Stomach (tissue), 9 donors: ENCODE data around the gene TTLL11. TPM values are rescaled to one million over a fixed set of nuclear protein-coding genes. Genes with fewer than 3 reads are reported as not detected.

Source experiments
- DNase-seq, 2 donors: peaks; one replicate each; pipeline versions ENCODE4 v3.0.0 to v3.0.0-alpha.2; 2013 to 2019
- H3K27ac ChIP-seq, 5 donors: fragments of 200-600 bp in 4 of 5; sonication (generic) in 4 of 5; one replicate each; pipeline ENCODE4 v1.5.1; 2013 to 2019; ENCODE audit warnings: mild to moderate bottlenecking in 1 of 5, moderate library complexity in 1 of 5
- H3K27me3 ChIP-seq, 3 donors: fragments of 200-600 bp; sonication (generic); one replicate each; pipeline ENCODE4 v1.5.1; 2017 to 2019; ENCODE audit warnings: mixed run types in 1 of 3
- H3K36me3 ChIP-seq, 4 donors: fragments of 200-600 bp; sonication (generic); 1 replicate in 3 of 4; 2 replicates in 1 of 4; pipeline ENCODE4 v1.5.1; 2016 to 2019
- H3K4me1 ChIP-seq, 4 donors: fragments of 200-600 bp; sonication (generic); one replicate each; pipeline ENCODE4 v1.5.1; 2016 to 2019
- H3K4me3 ChIP-seq, 4 donors: fragments of 200-600 bp; sonication (generic) in 3 of 4; one replicate each; pipeline ENCODE4 v1.5.1; 2016 to 2019; ENCODE audit warnings: mild to moderate bottlenecking in 1 of 4
- H3K9me3 ChIP-seq, 4 donors: fragments of 200-600 bp; sonication (generic); one replicate each; pipeline ENCODE4 v1.5.1; 2016 to 2019
- CTCF ChIP-seq, 7 experiments: fragments of 450-650 bp in 4 of 7; fragments of 200-600 bp in 3 of 7; sonication (generic) in 3 of 7; IDR thresholded peaks; one replicate each; pipeline ENCODE4 v1.5.1; 2016 to 2019; ENCODE audit warnings: antibody characterized with exemption in 7 of 7, control low read depth in 2 of 7, mild to moderate bottlenecking in 1 of 7
- EP300 ChIP-seq: sonication (generic); formaldehyde crosslinking; IDR thresholded peaks from one replicate; pipeline ENCODE4 v1.6.1; 2017; ENCODE audit warnings: antibody characterized with exemption
- POLR2A ChIP-seq, 4 donors: fragments of 450-650 bp; IDR thresholded peaks; one replicate each; pipeline ENCODE4 v1.6.1; 2016; ENCODE audit warnings: antibody characterized with exemption in 4 of 4, control low read depth in 2 of 4, mild to moderate bottlenecking in 1 of 4, moderate library complexity in 1 of 4
- POLR2AphosphoS5 ChIP-seq, 3 donors: sonication (generic); formaldehyde crosslinking; IDR thresholded peaks; one replicate each; pipeline ENCODE4 v1.6.1; 2016; ENCODE audit warnings: antibody characterized with exemption in 3 of 3
- WGBS, 5 donors: extraction: QIAGEN DNeasy Blood & Tissue Kit in 3 of 5; methylation state at CpG; one replicate each; pipeline versions ENCODE4 v1.1.5 to v1.1.7; 2013 to 2018; 5-methylcytosine and 5-hydroxymethylcytosine counted together
- intact Hi-C: fragments of 100-400 bp; cut with DNase I; formaldehyde crosslinking; loops from one replicate; pipeline ENCODE4 v1.15.1; 2023; ENCODE audit warnings: low total_unique reads
- polyA plus RNA-seq, 3 donors: library from polyadenylated mRNA; stranded (reverse); fragments of 200-250 nt; gene quantifications; one replicate each; pipeline ENCODE4 v1.2.3, GENCODE V29; 2013
- total RNA-seq, 5 donors: library from RNA; depleted of rRNA; stranded (reverse); fragments of >200 nt; gene quantifications; one replicate each; pipeline versions ENCODE4 v1.1.0 to v1.2.3, GENCODE V29; 2014 to 2016
- donor health status: healthy with polysubstance abuse.
- donor health status: Bipolar disorder and iron deficiency.
- donor health status: healthy.

The TTLL11 gene
- total and polyA plus RNA-seq, 8 donors: 3.6 to 18.2 (median 9.4) TPM

- Histone ChIP-seq H3K36me3 (no peaks in the 10 kb centered on the region), H3K27ac (no peak overlapping the region), H3K27me3 (peaks cover 0 to 4% (median 0%) of the 10 kb centered on the region in 3 donors), H3K9me3 (peaks cover 0 to 4% (median 0%) of the 10 kb centered on the region in 4 donors), H3K4me3 (no peak overlapping the region), H3K4me1 (peaks cover 0 to 18% (median 6%) of the 10 kb centered on the region in 4 donors)
- 74 to 94% (median 83%) methylated on average over 3 of the region's 3 CpGs for WGBS, 5 donors
- no peak for DNase-seq
- no peak for TF ChIP-seq POLR2A (IDR thresholded peaks at IDR 0.05)
- TF ChIP-seq CTCF (IDR thresholded peaks at IDR 0.05): no peak
- intact Hi-C loops: no loop called here
Observed at GRCh38 chr9:122109035-122109813, 16.1 kb upstream of the TTLL11 start.

GRCh38 chr9:122107291-122107805 is 14.2 kb upstream of the TTLL11 start:
- Histone ChIP-seq H3K27me3 (no peaks in the 10 kb centered on the region), H3K4me3 (no peak overlapping the region), H3K4me1 (peaks cover 0 to 18% (median 6%) of the 10 kb centered on the region in 4 donors), H3K27ac (peak overlapping the region in 1 of 5 donors; percentile 11), H3K9me3 (peaks cover 0 to 13% (median 0%) of the 10 kb centered on the region in 4 donors), H3K36me3 (no peaks in the 10 kb centered on the region)
- no peak for DNase-seq
- intact Hi-C loops: no loop called here
- 61 to 75% (median 70%) methylated on average over 7 of the region's 7 CpGs for WGBS, 5 donors
- TF ChIP-seq POLR2A (IDR thresholded peaks at IDR 0.05) (no peak), EP300 (no peak)

- H3K27ac ChIP-seq: no peak overlapping the region
- peaks cover 0 to 13% (median 0%) of the 10 kb centered on the region in 4 donors for H3K9me3 ChIP-seq
- H3K27me3 ChIP-seq: no peaks in the 10 kb centered on the region
- peaks cover 0 to 18% (median 6%) of the 10 kb centered on the region in 4 donors for H3K4me1 ChIP-seq
- WGBS, 5 donors: 25 to 63% (median 53%) methylated on average over 2 of the region's 2 CpGs
- intact Hi-C loops: no loop called here
- no peak overlapping the region for H3K4me3 ChIP-seq
- DNase-seq: no peak
- no peaks in the 10 kb centered on the region for H3K36me3 ChIP-seq
- TF ChIP-seq EP300 (no peak), POLR2A (IDR thresholded peaks at IDR 0.05) (no peak), POLR2AphosphoS5 (IDR thresholded peaks at IDR 0.05) (no peak), CTCF (IDR thresholded peaks at IDR 0.05) (no peak)
Observed at GRCh38 chr9:122106576-122106975, 13.5 kb upstream of the TTLL11 start.

GRCh38 chr9:122103985-122104384 is 10.9 kb upstream of the TTLL11 start:
- DNase-seq: no peak
- Histone ChIP-seq H3K27ac (no peak overlapping the region), H3K36me3 (no peaks in the 10 kb centered on the region), H3K27me3 (no peaks in the 10 kb centered on the region), H3K4me3 (no peak overlapping the region), H3K9me3 (peaks cover 0 to 13% (median 0%) of the 10 kb centered on the region in 4 donors), H3K4me1 (peaks cover 0 to 24% (median 8%) of the 10 kb centered on the region in 4 donors)
- WGBS, 5 donors: 92 to 100% (median 100%) methylated on average over 1 of the region's 1 CpG
- intact Hi-C loops: no loop called here
- TF ChIP-seq POLR2AphosphoS5 (IDR thresholded peaks at IDR 0.05): no peak
- TF ChIP-seq POLR2A (IDR thresholded peaks at IDR 0.05): no peak
- TF ChIP-seq CTCF (IDR thresholded peaks at IDR 0.05): no peak
- no peak for TF ChIP-seq EP300

- Histone ChIP-seq H3K36me3 (no peaks in the 10 kb centered on the region), H3K4me1 (peaks cover 0 to 16% (median 3%) of the 10 kb centered on the region in 4 donors), H3K9me3 (peaks cover 0 to 13% (median 0%) of the 10 kb centered on the region in 4 donors), H3K27me3 (no peaks in the 10 kb centered on the region), H3K4me3 (no peak overlapping the region), H3K27ac (no peak overlapping the region)
- no peak for DNase-seq
- WGBS, 5 donors: 88 to 100% (median 96%) methylated on average over 2 of the region's 2 CpGs
- intact Hi-C loops: no loop called here
- TF ChIP-seq POLR2AphosphoS5 (IDR thresholded peaks at IDR 0.05) (no peak), EP300 (no peak), CTCF (IDR thresholded peaks at IDR 0.05) (no peak), POLR2A (IDR thresholded peaks at IDR 0.05) (no peak)
Observed at GRCh38 chr9:122102156-122102555, 9.0 kb upstream of the TTLL11 start.
